K562 (cell line): Measurements from ENCODE around the gene CHRM3. TPM values are rescaled to one million over a fixed set of nuclear protein-coding genes. Genes with fewer than 3 reads are reported as not detected.

ENCODE experiments used
- ATAC-seq: fragments of 200-7000 bp; cut with Tn5 transposase; 3 replicates; pipeline ENCODE4 v1.9.1; 2020; ENCODE audit warnings: moderate library complexity
- BruUV-seq: library from RNA; stranded (reverse); fragments of 400-500 nt; replicated peaks from 2 replicates; lab custom pipeline; 2021; lab: Mats Ljungman, UMichigan
- CTCF ChIA-PET: fragments of 300-600 bp; formaldehyde crosslinking; extraction: SDS; loops from one replicate; lab custom pipeline; 2021; ENCODE audit warnings: low intra/inter-chr PET ratio; lab: Yijun Ruan, JAX
- POLR2A ChIA-PET: fragments of 300-600, 350-650 bp; sonication (Branson Sonifier 250); formaldehyde crosslinking; extraction: SDS; loops from one replicate; lab custom pipeline; 2021; ENCODE audit warnings: antibody characterized with exemption, inconsistent platforms; lab: Yijun Ruan, JAX
- DNase-seq, 4 experiments: peaks; one replicate each; pipeline versions ENCODE4 v3.0.0 to v3.0.0-alpha.2; 2011 to 2018; ENCODE audit warnings: low spot score in 3 of 4, mixed read lengths in 3 of 4; ENCODE audit errors: extremely low read depth in 1 of 4
- FAIRE-seq: peaks from 2 replicates; lab custom pipeline; 2011; peaks lifted over from hg19 to GRCh38; lab: Jason Lieb, UNC
- H2AFZ ChIP-seq: 2 replicates; pipeline ENCODE4 v1.6.0; 2011; ENCODE audit warnings: low read depth, low read length, control low read depth, inconsistent platforms
- H3K27ac ChIP-seq: fragments of 200-600 bp; 3 replicates; pipeline ENCODE4 v1.8.0; 2011; ENCODE audit warnings: low read depth, mild to moderate bottlenecking, control low read depth, inconsistent platforms, low read length, moderate library complexity, mixed read lengths; ENCODE audit errors: extremely low read depth
- H3K27me3 ChIP-seq, 2 experiments: fragments of 300-600 bp in 1 of 2; 2 replicates in 1 of 2; 3 replicates in 1 of 2; pipeline versions ENCODE4 v1.6.0 to v1.8.0; 2011; ENCODE audit warnings: inconsistent platforms in 2 of 2, low read length in 2 of 2, mild to moderate bottlenecking in 1 of 2, mixed read lengths in 1 of 2, moderate library complexity in 1 of 2; ENCODE audit not compliant: control insufficient read depth in 2 of 2, insufficient read depth in 2 of 2
- H3K36me3 ChIP-seq: fragments of 300-600 bp; 3 replicates; pipeline ENCODE4 v1.8.0; 2011; ENCODE audit warnings: mild to moderate bottlenecking, low read length, inconsistent platforms; ENCODE audit not compliant: control insufficient read depth, insufficient read depth
- H3K4me1 ChIP-seq, 2 experiments: fragments of 200-600 bp in 1 of 2; replicated peaks in 1 of 2; 2 replicates in 1 of 2; 3 replicates in 1 of 2; pipeline versions ENCODE4 v1.5.1 to v1.8.0; 2011; ENCODE audit warnings: inconsistent platforms in 2 of 2, low read length in 2 of 2, mild to moderate bottlenecking in 1 of 2, mixed read lengths in 1 of 2, moderate library complexity in 1 of 2; ENCODE audit not compliant: control insufficient read depth in 2 of 2, insufficient read depth in 2 of 2
- H3K4me2 ChIP-seq: 2 replicates; pipeline ENCODE4 v1.6.1; 2011; ENCODE audit warnings: low read length, control low read depth, inconsistent platforms, mixed read lengths; ENCODE audit not compliant: insufficient read depth
- H3K4me3 ChIP-seq: fragments of 200-600 bp; sonication (generic), shearing (Covaris generic); 2 replicates; pipeline ENCODE4 v1.5.1; 2016; ENCODE audit warnings: control low read depth, inconsistent platforms
- H3K79me2 ChIP-seq: fragments of 200-600 bp; 3 replicates; pipeline ENCODE4 v1.8.0; 2011; ENCODE audit warnings: low read length, inconsistent platforms; ENCODE audit not compliant: control insufficient read depth, insufficient read depth
- H3K9ac ChIP-seq, 2 experiments: 2 replicates each; pipeline versions ENCODE4 v1.6.0 to v1.6.1; 2011; ENCODE audit warnings: low read depth in 2 of 2, low read length in 2 of 2, control low read depth in 1 of 2, inconsistent platforms in 1 of 2, mild to moderate bottlenecking in 1 of 2, mixed read lengths in 1 of 2; ENCODE audit not compliant: insufficient read depth in 1 of 2
- H3K9me1 ChIP-seq: one replicate; pipeline ENCODE4 v1.6.0; 2011; ENCODE audit warnings: inconsistent platforms, mild to moderate bottlenecking, low read length, moderate library complexity; ENCODE audit not compliant: control insufficient read depth, insufficient read depth
- H3K9me3 ChIP-seq: replicated peaks from 2 replicates; pipeline ENCODE4 v1.5.1; 2011; ENCODE audit warnings: low read depth, low read length, inconsistent platforms; ENCODE audit not compliant: control insufficient read depth, insufficient read depth
- H4K20me1 ChIP-seq: replicated peaks from 2 replicates; pipeline ENCODE4 v1.6.1; 2011; ENCODE audit warnings: low read length, inconsistent platforms, mixed read lengths; ENCODE audit not compliant: control insufficient read depth, insufficient read depth
- ARNT ChIP-seq, 2 experiments: fragments of 450-650 bp; IDR thresholded peaks; 2 replicates each; pipeline ENCODE4 v1.6.1; 2016; ENCODE audit warnings: mild to moderate bottlenecking in 1 of 2
- DEAF1 ChIP-seq: fragments of 450-650 bp; formaldehyde crosslinking; IDR thresholded peaks from 2 replicates; pipeline ENCODE4 v1.4.0; 2020; ENCODE audit warnings: mild to moderate bottlenecking, moderate library complexity
- FIP1L1 ChIP-seq: fragments of 200-400 bp; formaldehyde crosslinking; IDR thresholded peaks from 2 replicates; pipeline ENCODE4 v1.6.1; 2018; ENCODE audit warnings: mild to moderate bottlenecking, low read depth, low read length; ENCODE audit not compliant: poor library complexity, severe bottlenecking
- PURB ChIP-seq: sonication (generic); formaldehyde crosslinking; IDR thresholded peaks from 2 replicates; pipeline ENCODE4 v1.9.0; 2021; ENCODE audit warnings: low read depth, mild to moderate bottlenecking, missing genetic modification reagents
- YBX1 ChIP-seq: fragments of 450-650 bp; IDR thresholded peaks from 2 replicates; pipeline ENCODE4 v1.7.1; 2016; ENCODE audit warnings: mild to moderate bottlenecking
- ZNF76 ChIP-seq: fragments of 250-450 bp; sonication (Bioruptor Pico); IDR thresholded peaks from 2 replicates; pipeline ENCODE4 v1.4.0; 2020; ENCODE audit warnings: mild to moderate bottlenecking, moderate library complexity, borderline replicate concordance
- WGBS: fragments of 100-300 bp; shearing (Covaris generic); methylation state at CpG from one replicate; pipeline ENCODE4 v1.1.6; 2016; ENCODE audit warnings: low coverage, mixed read lengths; ENCODE audit not compliant: insufficient coverage; ENCODE audit errors: missing lambda C conversion rate; 5-methylcytosine and 5-hydroxymethylcytosine counted together
- in situ Hi-C: fragments of 300-500 bp; cut with MboI; formaldehyde crosslinking; loops from 4 replicates; pipeline ENCODE4 v1.15.0; 2018; ENCODE audit warnings: inconsistent platforms, mixed read lengths
- intact Hi-C: fragments of 100-400 bp; cut with micrococcal nuclease; formaldehyde crosslinking; loops from 2 replicates; pipeline ENCODE4 v1.14.2; 2022
- polyA plus RNA-seq, 8 experiments: library from polyadenylated mRNA; depleted of rRNA in 4 of 8; stranded (reverse) in 5 of 8; unstranded in 3 of 8; fragments of >200 nt; fragmentation: Nextera tagmentation in 2 of 8; fragmentation: Illumina TruSeq in 1 of 8; extraction: Ambion mirVana in 2 of 8; extraction: Trizol in 1 of 8; gene quantifications; 2 replicates each; pipeline versions ENCODE4 v1.2.1 to v1.2.3, GENCODE V29; 2011 to 2014; ENCODE audit warnings: inconsistent platforms in 1 of 8, missing spikeins in 1 of 8
- total RNA-seq, 7 experiments: library from RNA; depleted of rRNA in 6 of 7; stranded (reverse); fragments of >200 nt in 6 of 7; fragmentation: Illumina TruSeq in 2 of 7; extraction: Trizol in 2 of 7; gene quantifications; 2 replicates each; pipeline versions ENCODE4 v1.2.1 to v1.2.3, GENCODE V29; 2011 to 2021; ENCODE audit warnings: low replicate concordance in 1 of 7

Gene CHRM3
- total and polyA plus RNA-seq, 9 of the 15 experiments (the other 6 are each of a cell fraction or from before 2014, with no cell fraction given) = 0.03 to 0.18 (median 0.05) TPM; not detected in 4

- H3K9ac ChIP-seq = no peak overlapping the region
- FAIRE-seq (no peak), ATAC-seq (no peak), DNase-seq (no peak)
- 2% methylated on average over 4 of the region's 4 CpGs for WGBS
- H3K9me1 ChIP-seq = no peaks in the 10 kb centered on the region
- H3K4me3 ChIP-seq = no peak overlapping the region
- in situ Hi-C loops (no loop called here), intact Hi-C loops (no loop called here)
- TF ChIP-seq DEAF1 (CRISPR knock-in tag) = no peak
- no peak for TF ChIP-seq PURB
- no peak for TF ChIP-seq FIP1L1
- no peak for TF ChIP-seq ZNF76 (CRISPR knock-in tag)
- no peak for TF ChIP-seq ARNT (IDR thresholded peaks at IDR 0.05)
- TF ChIP-seq YBX1 = no peak
- no peaks in the 10 kb centered on the region for H3K36me3 ChIP-seq
- H3K4me2 ChIP-seq = no peak overlapping the region
- H2AFZ ChIP-seq = no peak overlapping the region
- POLR2A ChIA-PET = no interaction called here
- no peaks in the 10 kb centered on the region for H4K20me1 ChIP-seq
- no peaks in the 10 kb centered on the region for H3K27me3 ChIP-seq
- H3K27ac ChIP-seq = no peak overlapping the region
- H3K4me1 ChIP-seq = no peaks in the 10 kb centered on the region
- CTCF ChIA-PET = no interaction called here
- peaks cover 2% of the 10 kb centered on the region; the same call in 1 of the 2 replicates for H3K9me3 ChIP-seq
- no TSS peak for BruUV-seq
- H3K79me2 ChIP-seq = no peaks in the 10 kb centered on the region
Observed at GRCh38 chr1:239367196-239367810, 19.1 kb upstream of the CHRM3 start.
